Thoracic aorta (tissue), 2 donors: ENCODE data around the gene JAKMIP2. TPM values are rescaled to one million over a fixed set of nuclear protein-coding genes. Genes with fewer than 3 reads are reported as not detected.
A peak's percentile ranks its signal among the peaks of the same experiment; 100 is the strongest.

Experiments used
- ATAC-seq: fragments of 150-250 bp; one replicate; pipeline ENCODE4 v1.8.0; 2017; ENCODE audit warnings: low read depth; ENCODE audit not compliant: insufficient number of reproducible peaks, low FRiP score
- DNase-seq: peaks from one replicate; pipeline ENCODE4 v3.0.0-alpha.2; 2020; ENCODE audit warnings: low spot score
- H3K27ac ChIP-seq, 2 donors: fragments of 200-600 bp; sonication (generic); 1 replicate in 1 of 2; 2 replicates in 1 of 2; pipeline ENCODE4 v1.5.1; 2016; ENCODE audit warnings: mild to moderate bottlenecking in 2 of 2, moderate library complexity in 2 of 2
- H3K27me3 ChIP-seq: fragments of 200-600 bp; sonication (generic); replicated peaks from 2 replicates; pipeline ENCODE4 v1.6.0; 2016; ENCODE audit warnings: mild to moderate bottlenecking; ENCODE audit not compliant: insufficient read depth
- H3K36me3 ChIP-seq: fragments of 200-600 bp; sonication (generic); one replicate; pipeline ENCODE4 v1.5.1; 2016
- H3K4me1 ChIP-seq, 2 donors: fragments of 200-600 bp; sonication (generic); 1 replicate in 1 of 2; 2 replicates in 1 of 2; pipeline versions ENCODE4 v1.5.1 to v1.6.0; 2016; ENCODE audit warnings: low read depth in 2 of 2, mild to moderate bottlenecking in 1 of 2; ENCODE audit not compliant: control insufficient read depth in 1 of 2
- H3K4me3 ChIP-seq: fragments of 200-600 bp; sonication (generic); 2 replicates; pipeline ENCODE4 v1.5.1; 2016; ENCODE audit warnings: mild to moderate bottlenecking
- H3K9me3 ChIP-seq: fragments of 200-600 bp; sonication (generic); 2 replicates; pipeline ENCODE4 v1.5.1; 2016
- total RNA-seq, 2 donors: library from RNA; depleted of rRNA; stranded (reverse); fragments of >200 nt; gene quantifications; one replicate each; pipeline versions ENCODE4 v1.1.0 to v1.2.3, GENCODE V29; 2016
- TF ChIP-seq, protein P1 (sequence below): fragments of 200-600 bp; sonication (generic); IDR thresholded peaks from one replicate; pipeline ENCODE4 v1.5.1; 2019; ENCODE audit warnings: antibody characterized with exemption

The JAKMIP2 gene
- total RNA-seq, 2 donors from 2014 or later: 0.49 to 1.6 TPM

DNA sequence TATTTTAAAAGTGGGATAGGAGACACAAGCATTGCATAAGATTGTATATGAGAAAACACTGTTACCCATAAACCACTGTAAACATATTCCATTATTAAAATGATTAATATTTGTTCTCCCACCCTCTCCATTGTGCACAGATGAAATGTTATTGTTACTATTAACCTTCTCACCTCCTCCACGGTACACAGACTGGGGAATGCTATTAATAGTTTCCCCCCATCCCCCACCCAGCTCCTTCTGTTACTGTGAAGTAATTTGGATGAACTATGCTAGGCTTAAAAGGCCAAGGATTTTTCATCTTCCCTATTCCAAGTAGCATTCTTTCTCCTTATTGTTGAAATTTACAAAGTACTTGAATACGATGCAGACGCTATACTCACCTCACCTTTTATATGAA, 91.4 kb downstream of the JAKMIP2 start:
- H3K36me3 ChIP-seq: no peaks in the 10 kb centered on the region
- ATAC-seq (no peak), DNase-seq (no peak)
- H3K4me3 ChIP-seq: no peak overlapping the region
- no peaks in the 10 kb centered on the region for H3K9me3 ChIP-seq
- H3K27ac ChIP-seq: no peak overlapping the region
- TF ChIP-seq, protein P1, sequence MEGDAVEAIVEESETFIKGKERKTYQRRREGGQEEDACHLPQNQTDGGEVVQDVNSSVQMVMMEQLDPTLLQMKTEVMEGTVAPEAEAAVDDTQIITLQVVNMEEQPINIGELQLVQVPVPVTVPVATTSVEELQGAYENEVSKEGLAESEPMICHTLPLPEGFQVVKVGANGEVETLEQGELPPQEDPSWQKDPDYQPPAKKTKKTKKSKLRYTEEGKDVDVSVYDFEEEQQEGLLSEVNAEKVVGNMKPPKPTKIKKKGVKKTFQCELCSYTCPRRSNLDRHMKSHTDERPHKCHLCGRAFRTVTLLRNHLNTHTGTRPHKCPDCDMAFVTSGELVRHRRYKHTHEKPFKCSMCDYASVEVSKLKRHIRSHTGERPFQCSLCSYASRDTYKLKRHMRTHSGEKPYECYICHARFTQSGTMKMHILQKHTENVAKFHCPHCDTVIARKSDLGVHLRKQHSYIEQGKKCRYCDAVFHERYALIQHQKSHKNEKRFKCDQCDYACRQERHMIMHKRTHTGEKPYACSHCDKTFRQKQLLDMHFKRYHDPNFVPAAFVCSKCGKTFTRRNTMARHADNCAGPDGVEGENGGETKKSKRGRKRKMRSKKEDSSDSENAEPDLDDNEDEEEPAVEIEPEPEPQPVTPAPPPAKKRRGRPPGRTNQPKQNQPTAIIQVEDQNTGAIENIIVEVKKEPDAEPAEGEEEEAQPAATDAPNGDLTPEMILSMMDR: no peak
- peaks cover 0 to 24% of the 10 kb centered on the region in 2 donors for H3K4me1 ChIP-seq
- H3K27me3 ChIP-seq: no peaks in the 10 kb centered on the region

DNA sequence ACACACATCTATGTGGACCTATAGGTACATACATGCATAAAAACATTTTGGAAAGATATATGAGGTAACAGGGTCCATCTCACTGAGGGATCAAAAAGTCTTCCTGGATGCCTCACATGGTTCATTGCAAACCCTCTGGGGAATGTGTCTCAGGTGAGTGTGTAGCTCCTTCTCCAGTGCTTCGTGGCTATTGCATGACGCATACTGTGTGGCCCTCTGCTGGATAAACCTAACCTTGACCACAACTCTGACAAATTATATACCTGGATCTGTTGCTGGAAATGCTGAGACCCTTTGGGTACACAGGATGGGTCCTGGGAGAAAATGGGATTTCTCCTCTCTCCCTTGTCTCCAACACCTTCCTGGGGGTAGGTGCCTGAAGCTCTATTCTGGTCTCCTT, 91.9 kb downstream of the JAKMIP2 start:
- TF ChIP-seq, protein P1: no peak
- no peak for DNase-seq
- Histone ChIP-seq H3K36me3 (no peaks in the 10 kb centered on the region), H3K9me3 (no peaks in the 10 kb centered on the region), H3K27me3 (no peaks in the 10 kb centered on the region), H3K27ac (no peak overlapping the region), H3K4me3 (no peak overlapping the region), H3K4me1 (peaks cover 0 to 24% of the 10 kb centered on the region in 2 donors)
- no peak for ATAC-seq

DNA sequence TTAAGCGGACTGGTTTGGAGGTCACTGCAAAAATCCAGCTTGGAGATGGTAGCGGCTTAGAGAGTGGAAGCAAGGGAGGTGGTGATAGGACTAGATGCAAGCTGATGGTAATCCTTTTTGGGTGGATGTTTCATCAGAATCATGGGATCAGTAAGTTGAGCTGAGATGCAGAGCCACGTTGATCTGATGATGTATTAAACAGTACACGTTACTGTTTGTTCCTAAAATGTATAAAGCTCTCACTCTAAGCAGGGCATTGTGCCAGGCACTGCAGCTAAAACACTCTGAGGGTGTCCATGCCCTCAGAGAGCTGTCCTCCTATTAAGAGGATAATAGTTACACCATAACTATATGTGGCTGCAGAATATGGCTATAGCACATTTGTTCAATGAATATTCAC, 93.1 kb downstream of the JAKMIP2 start:
- no peaks in the 10 kb centered on the region for H3K27me3 ChIP-seq
- no peaks in the 10 kb centered on the region for H3K9me3 ChIP-seq
- TF ChIP-seq, protein P1: no peak
- no peaks in the 10 kb centered on the region for H3K36me3 ChIP-seq
- DNase-seq (no peak), ATAC-seq (no peak)
- peaks cover 0 to 20% of the 10 kb centered on the region in 2 donors for H3K4me1 ChIP-seq
- H3K27ac ChIP-seq: peak overlapping the region in 1 of 2 donors; percentile 13
- no peak overlapping the region for H3K4me3 ChIP-seq

DNA sequence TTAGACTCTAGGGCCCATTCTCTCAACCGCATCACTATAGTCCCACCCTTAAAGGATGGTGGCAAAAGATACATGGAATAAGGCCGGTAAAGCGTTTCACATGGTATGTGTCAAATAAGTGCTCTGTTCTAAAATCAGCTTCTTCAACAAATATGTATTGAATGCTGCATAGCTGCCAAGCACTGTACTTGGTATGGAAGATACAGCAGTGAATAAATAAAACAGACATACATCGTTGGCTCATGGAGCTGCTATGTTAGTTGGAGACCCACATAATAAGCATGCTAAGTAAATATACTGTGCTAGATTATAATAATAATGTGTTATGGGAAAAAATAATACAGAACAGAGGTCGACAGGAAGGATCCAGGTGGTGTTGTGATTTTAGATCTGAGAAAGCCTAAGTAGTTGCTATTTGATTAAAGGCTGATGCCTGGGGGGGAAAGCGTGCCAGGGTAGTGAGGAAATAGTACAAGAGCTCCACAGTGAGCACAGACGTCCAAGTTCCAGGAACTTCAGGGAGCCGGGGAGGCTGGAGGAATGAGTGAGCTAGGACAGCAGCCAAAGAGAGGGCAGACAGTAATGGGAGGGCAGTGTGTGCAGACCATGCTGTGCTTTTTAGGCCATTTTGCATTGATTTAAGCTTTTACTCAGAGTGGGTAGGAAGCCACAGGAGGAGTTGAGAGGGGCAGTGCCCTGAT, 93.7 kb downstream of the JAKMIP2 start:
- DNase-seq (peak; percentile 18), ATAC-seq (no peak)
- peak overlapping the region in 1 of 2 donors; percentile 13 for H3K27ac ChIP-seq

DNA sequence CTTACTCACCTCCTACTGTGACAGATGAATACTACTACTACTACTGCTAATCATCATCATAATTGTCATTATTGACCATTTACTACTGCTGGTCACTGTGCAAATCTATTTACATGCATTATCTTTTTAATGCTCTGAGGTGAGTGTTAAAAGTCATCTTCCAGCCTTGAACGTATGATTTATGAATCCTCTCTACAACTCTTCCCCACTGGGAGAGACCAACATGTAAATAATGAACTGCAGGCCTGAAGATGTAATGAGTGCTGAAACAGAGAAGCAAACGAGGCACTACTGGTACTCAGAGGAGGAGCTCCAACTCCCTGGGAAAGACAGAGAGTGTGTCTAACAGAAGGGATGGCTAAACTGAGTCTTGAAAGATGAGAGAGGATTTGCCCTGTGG, 95.4 kb downstream of the JAKMIP2 start:
- no peak overlapping the region for H3K4me3 ChIP-seq
- no peak overlapping the region for H3K27ac ChIP-seq
- ATAC-seq: no peak
- H3K27me3 ChIP-seq: no peaks in the 10 kb centered on the region
- H3K9me3 ChIP-seq: no peaks in the 10 kb centered on the region
- TF ChIP-seq, protein P1: no peak
- no peak for DNase-seq
- H3K36me3 ChIP-seq: no peaks in the 10 kb centered on the region
- peaks cover 0 to 20% of the 10 kb centered on the region in 2 donors for H3K4me1 ChIP-seq

More for the DNA sequence above, 93.7 kb downstream of the JAKMIP2 start:
- Histone ChIP-seq H3K9me3 (no peaks in the 10 kb centered on the region), H3K36me3 (no peaks in the 10 kb centered on the region), H3K4me3 (no peak overlapping the region), H3K4me1 (peaks cover 0 to 20% of the 10 kb centered on the region in 2 donors), H3K27me3 (no peaks in the 10 kb centered on the region)
- TF ChIP-seq, protein P1: no peak
